SK-N-SH treated with all-trans-retinoic acid at 6 μM for 48 hours (cell line): ENCODE measurements around the gene OR5AN1.

ENCODE experiments used
- ATAC-seq: fragments of 200-7000 bp; cut with Tn5 transposase; 3 replicates; pipeline ENCODE4 v1.9.1; 2020; ENCODE audit warnings: mild to moderate bottlenecking, moderate library complexity
- ARNTL ChIP-seq: fragments of 450-650 bp; formaldehyde crosslinking; IDR thresholded peaks from 2 replicates; pipeline ENCODE4 v1.5.0; 2020; ENCODE audit warnings: low read depth, mild to moderate bottlenecking, moderate library complexity, borderline replicate concordance
- BACH2 ChIP-seq: fragments of 250-450 bp; sonication (Bioruptor Pico); IDR thresholded peaks from 2 replicates; pipeline ENCODE4 v1.9.0; 2021; ENCODE audit warnings: mild to moderate bottlenecking, borderline replicate concordance
- CSDC2 ChIP-seq: fragments of 250-450 bp; sonication (Bioruptor Pico); IDR thresholded peaks from 2 replicates; pipeline ENCODE4 v1.5.0; 2020; ENCODE audit warnings: mild to moderate bottlenecking, moderate library complexity
- ESRRG ChIP-seq: fragments of 250-450 bp; sonication (Bioruptor Pico); IDR thresholded peaks from 2 replicates; pipeline ENCODE4 v1.6.1; 2021; ENCODE audit warnings: mild to moderate bottlenecking
- GLIS3 ChIP-seq: fragments of 250-450 bp; sonication (Bioruptor Pico); IDR thresholded peaks from 2 replicates; pipeline ENCODE4 v1.5.0; 2020; ENCODE audit warnings: mild to moderate bottlenecking, moderate library complexity
- ISL1 ChIP-seq: fragments of 250-450 bp; sonication (Bioruptor Pico); IDR thresholded peaks from 2 replicates; pipeline ENCODE4 v2.1.2; 2022; ENCODE audit warnings: mild to moderate bottlenecking, moderate library complexity
- OSR1 ChIP-seq: fragments of 250-450 bp; sonication (Bioruptor Pico); IDR thresholded peaks from 2 replicates; pipeline ENCODE4 v1.8.0; 2022; ENCODE audit warnings: moderate library complexity, mild to moderate bottlenecking, inconsistent platforms
- PPARA ChIP-seq: fragments of 250-450 bp; sonication (Bioruptor Pico); IDR thresholded peaks from 2 replicates; pipeline ENCODE4 v1.5.0; 2020; ENCODE audit warnings: mild to moderate bottlenecking, borderline replicate concordance
- RARB ChIP-seq: fragments of 250-450 bp; sonication (Bioruptor Pico); IDR thresholded peaks from 2 replicates; pipeline ENCODE4 v1.8.0; 2021; ENCODE audit warnings: mild to moderate bottlenecking, moderate library complexity
- SNAI2 ChIP-seq: fragments of 250-450 bp; sonication (Bioruptor Pico); IDR thresholded peaks from 2 replicates; pipeline ENCODE4 v1.5.0; 2020; ENCODE audit warnings: mild to moderate bottlenecking, moderate library complexity
- TCF4 ChIP-seq: fragments of 250-450 bp; sonication (Bioruptor Pico); IDR thresholded peaks from 2 replicates; pipeline ENCODE4 v1.8.0; 2021; ENCODE audit warnings: mild to moderate bottlenecking, moderate library complexity, borderline replicate concordance
- TOX ChIP-seq: fragments of 250-450 bp; sonication (Bioruptor Pico); IDR thresholded peaks from 2 replicates; pipeline ENCODE4 v1.8.0; 2021; ENCODE audit warnings: mild to moderate bottlenecking, moderate library complexity, borderline replicate concordance
- ZC3H10 ChIP-seq: fragments of 250-450 bp; sonication (Bioruptor Pico); IDR thresholded peaks from 2 replicates; pipeline ENCODE4 v1.5.1; 2021; ENCODE audit warnings: mild to moderate bottlenecking, moderate library complexity
- ZFP3 ChIP-seq: fragments of 250-450 bp; sonication (Bioruptor Pico); IDR thresholded peaks from 2 replicates; pipeline ENCODE4 v1.5.0; 2020; ENCODE audit warnings: mild to moderate bottlenecking, moderate library complexity
- ZFP30 ChIP-seq: fragments of 450-650 bp; formaldehyde crosslinking; IDR thresholded peaks from 2 replicates; pipeline ENCODE4 v1.5.0; 2022; ENCODE audit warnings: mild to moderate bottlenecking, moderate library complexity
- ZNF565 ChIP-seq: fragments of 450-650 bp; formaldehyde crosslinking; conservative IDR thresholded peaks from 2 replicates; pipeline ENCODE4 v1.5.0; 2020; ENCODE audit warnings: low read depth, mild to moderate bottlenecking, moderate library complexity
- ZNF70 ChIP-seq: fragments of 450-650 bp; formaldehyde crosslinking; IDR thresholded peaks from 2 replicates; pipeline ENCODE4 v1.5.0; 2020; ENCODE audit warnings: mild to moderate bottlenecking, moderate library complexity
- ZNF8 ChIP-seq: fragments of 450-650 bp; formaldehyde crosslinking; IDR thresholded peaks from 2 replicates; pipeline ENCODE4 v1.5.0; 2020; ENCODE audit warnings: mild to moderate bottlenecking, moderate library complexity
- TF ChIP-seq, protein P1 (sequence below): fragments of 250-450 bp; sonication (Bioruptor Pico); IDR thresholded peaks from 2 replicates; pipeline ENCODE4 v1.5.1; 2021; ENCODE audit warnings: mild to moderate bottlenecking, moderate library complexity
- TF ChIP-seq, protein P2 (sequence below): fragments of 250-450 bp; sonication (Bioruptor Pico); IDR thresholded peaks from 2 replicates; pipeline ENCODE4 v1.5.1; 2020; ENCODE audit warnings: low read depth, mild to moderate bottlenecking, moderate library complexity
- TF ChIP-seq, protein P3 (sequence below): fragments of 250-450 bp; sonication (Bioruptor Pico); IDR thresholded peaks from 2 replicates; pipeline ENCODE4 v1.8.0; 2021; ENCODE audit warnings: low read depth, mild to moderate bottlenecking, moderate library complexity, borderline replicate concordance
- TF ChIP-seq, protein P4 (sequence below): fragments of 250-450 bp; sonication (Bioruptor Pico); IDR thresholded peaks from 2 replicates; pipeline ENCODE4 v1.5.0; 2020; ENCODE audit warnings: mild to moderate bottlenecking, moderate library complexity
- TF ChIP-seq, protein P5 (sequence below): fragments of 250-450 bp; sonication (Bioruptor Pico); IDR thresholded peaks from 2 replicates; pipeline ENCODE4 v1.8.0; 2020; ENCODE audit warnings: mild to moderate bottlenecking, moderate library complexity, borderline replicate concordance

OR5AN1 gene

DNA sequence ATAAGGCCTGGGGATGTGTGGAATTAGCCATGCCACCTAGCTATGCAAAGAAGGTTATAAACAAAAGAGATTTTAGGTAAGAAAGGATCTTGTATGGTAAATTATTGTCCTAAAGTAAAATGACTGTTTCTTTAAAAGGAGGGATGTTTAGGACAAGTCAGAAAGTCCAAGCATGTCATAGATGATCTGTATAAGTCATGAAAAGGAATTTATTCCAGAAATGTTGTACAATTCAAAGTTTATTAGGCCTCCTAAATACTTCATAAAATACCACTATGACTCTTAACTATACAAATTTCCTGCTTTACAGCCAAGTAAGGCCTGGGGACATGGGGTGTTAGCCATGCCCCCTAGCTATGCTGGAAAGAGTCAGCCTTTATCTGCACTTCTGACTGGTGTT lies 44.9 kb downstream of the OR5AN1 start:
- ATAC-seq: no peak
- TF ChIP-seq, protein P1, sequence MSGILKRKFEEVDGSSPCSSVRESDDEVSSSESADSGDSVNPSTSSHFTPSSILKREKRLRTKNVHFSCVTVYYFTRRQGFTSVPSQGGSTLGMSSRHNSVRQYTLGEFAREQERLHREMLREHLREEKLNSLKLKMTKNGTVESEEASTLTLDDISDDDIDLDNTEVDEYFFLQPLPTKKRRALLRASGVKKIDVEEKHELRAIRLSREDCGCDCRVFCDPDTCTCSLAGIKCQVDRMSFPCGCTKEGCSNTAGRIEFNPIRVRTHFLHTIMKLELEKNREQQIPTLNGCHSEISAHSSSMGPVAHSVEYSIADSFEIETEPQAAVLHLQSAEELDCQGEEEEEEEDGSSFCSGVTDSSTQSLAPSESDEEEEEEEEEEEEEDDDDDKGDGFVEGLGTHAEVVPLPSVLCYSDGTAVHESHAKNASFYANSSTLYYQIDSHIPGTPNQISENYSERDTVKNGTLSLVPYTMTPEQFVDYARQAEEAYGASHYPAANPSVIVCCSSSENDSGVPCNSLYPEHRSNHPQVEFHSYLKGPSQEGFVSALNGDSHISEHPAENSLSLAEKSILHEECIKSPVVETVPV (CRISPR knock-in tag): no peak
- no peak for TF ChIP-seq GLIS3 (CRISPR knock-in tag)
- no peak for TF ChIP-seq ZFP3 (CRISPR knock-in tag)
- TF ChIP-seq TOX: no peak
- no peak for TF ChIP-seq CSDC2 (CRISPR knock-in tag)
- no peak for TF ChIP-seq ESRRG (CRISPR knock-in tag)
- no peak for TF ChIP-seq ZNF8 (CRISPR knock-in tag)
- TF ChIP-seq PPARA (CRISPR knock-in tag): no peak
- TF ChIP-seq ZNF565 (CRISPR knock-in tag): no peak
- TF ChIP-seq ARNTL (CRISPR knock-in tag): no peak
- TF ChIP-seq TCF4: no peak
- TF ChIP-seq RARB (CRISPR knock-in tag): no peak
- TF ChIP-seq, protein P2, sequence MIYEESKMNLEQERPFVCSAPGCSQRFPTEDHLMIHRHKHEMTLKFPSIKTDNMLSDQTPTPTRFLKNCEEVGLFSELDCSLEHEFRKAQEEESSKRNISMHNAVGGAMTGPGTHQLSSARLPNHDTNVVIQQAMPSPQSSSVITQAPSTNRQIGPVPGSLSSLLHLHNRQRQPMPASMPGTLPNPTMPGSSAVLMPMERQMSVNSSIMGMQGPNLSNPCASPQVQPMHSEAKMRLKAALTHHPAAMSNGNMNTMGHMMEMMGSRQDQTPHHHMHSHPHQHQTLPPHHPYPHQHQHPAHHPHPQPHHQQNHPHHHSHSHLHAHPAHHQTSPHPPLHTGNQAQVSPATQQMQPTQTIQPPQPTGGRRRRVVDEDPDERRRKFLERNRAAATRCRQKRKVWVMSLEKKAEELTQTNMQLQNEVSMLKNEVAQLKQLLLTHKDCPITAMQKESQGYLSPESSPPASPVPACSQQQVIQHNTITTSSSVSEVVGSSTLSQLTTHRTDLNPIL (CRISPR knock-in tag): no peak
- TF ChIP-seq, protein P3, sequence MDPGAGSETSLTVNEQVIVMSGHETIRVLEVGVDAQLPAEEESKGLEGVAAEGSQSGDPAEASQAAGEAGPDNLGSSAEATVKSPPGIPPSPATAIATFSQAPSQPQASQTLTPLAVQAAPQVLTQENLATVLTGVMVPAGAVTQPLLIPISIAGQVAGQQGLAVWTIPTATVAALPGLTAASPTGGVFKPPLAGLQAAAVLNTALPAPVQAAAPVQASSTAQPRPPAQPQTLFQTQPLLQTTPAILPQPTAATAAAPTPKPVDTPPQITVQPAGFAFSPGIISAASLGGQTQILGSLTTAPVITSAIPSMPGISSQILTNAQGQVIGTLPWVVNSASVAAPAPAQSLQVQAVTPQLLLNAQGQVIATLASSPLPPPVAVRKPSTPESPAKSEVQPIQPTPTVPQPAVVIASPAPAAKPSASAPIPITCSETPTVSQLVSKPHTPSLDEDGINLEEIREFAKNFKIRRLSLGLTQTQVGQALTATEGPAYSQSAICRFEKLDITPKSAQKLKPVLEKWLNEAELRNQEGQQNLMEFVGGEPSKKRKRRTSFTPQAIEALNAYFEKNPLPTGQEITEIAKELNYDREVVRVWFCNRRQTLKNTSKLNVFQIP (CRISPR knock-in tag): no peak
- TF ChIP-seq, protein P4, sequence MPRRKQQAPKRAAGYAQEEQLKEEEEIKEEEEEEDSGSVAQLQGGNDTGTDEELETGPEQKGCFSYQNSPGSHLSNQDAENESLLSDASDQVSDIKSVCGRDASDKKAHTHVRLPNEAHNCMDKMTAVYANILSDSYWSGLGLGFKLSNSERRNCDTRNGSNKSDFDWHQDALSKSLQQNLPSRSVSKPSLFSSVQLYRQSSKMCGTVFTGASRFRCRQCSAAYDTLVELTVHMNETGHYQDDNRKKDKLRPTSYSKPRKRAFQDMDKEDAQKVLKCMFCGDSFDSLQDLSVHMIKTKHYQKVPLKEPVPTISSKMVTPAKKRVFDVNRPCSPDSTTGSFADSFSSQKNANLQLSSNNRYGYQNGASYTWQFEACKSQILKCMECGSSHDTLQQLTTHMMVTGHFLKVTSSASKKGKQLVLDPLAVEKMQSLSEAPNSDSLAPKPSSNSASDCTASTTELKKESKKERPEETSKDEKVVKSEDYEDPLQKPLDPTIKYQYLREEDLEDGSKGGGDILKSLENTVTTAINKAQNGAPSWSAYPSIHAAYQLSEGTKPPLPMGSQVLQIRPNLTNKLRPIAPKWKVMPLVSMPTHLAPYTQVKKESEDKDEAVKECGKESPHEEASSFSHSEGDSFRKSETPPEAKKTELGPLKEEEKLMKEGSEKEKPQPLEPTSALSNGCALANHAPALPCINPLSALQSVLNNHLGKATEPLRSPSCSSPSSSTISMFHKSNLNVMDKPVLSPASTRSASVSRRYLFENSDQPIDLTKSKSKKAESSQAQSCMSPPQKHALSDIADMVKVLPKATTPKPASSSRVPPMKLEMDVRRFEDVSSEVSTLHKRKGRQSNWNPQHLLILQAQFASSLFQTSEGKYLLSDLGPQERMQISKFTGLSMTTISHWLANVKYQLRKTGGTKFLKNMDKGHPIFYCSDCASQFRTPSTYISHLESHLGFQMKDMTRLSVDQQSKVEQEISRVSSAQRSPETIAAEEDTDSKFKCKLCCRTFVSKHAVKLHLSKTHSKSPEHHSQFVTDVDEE (CRISPR knock-in tag): no peak
- TF ChIP-seq ZNF70 (CRISPR knock-in tag): no peak
- no peak for TF ChIP-seq SNAI2 (CRISPR knock-in tag)
- no peak for TF ChIP-seq ZFP30 (CRISPR knock-in tag)
- no peak for TF ChIP-seq OSR1 (CRISPR knock-in tag)
- no peak for TF ChIP-seq ZC3H10 (CRISPR knock-in tag)

DNA sequence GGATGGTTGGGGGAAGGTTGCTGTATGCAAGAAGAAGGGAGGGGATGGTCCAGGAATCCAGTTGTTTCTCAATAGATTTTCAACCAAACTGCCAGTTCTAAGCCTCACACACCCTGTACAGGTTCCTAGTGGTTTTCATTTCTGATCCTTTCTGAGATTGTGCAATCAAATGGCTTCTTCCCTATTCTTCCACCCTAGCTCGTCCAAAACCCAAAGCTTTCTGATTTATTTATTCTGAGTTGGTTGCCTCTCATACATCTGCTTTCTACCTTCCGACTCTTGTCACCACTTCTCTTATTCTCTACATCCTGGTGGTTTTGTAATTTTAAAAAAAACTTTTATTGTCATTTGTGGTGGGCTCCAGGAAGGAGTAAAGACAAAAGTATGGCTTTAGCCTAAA lies 55.0 kb downstream of the OR5AN1 start:
- no peak for TF ChIP-seq ZFP3 (CRISPR knock-in tag)
- TF ChIP-seq OSR1 (CRISPR knock-in tag): no peak
- no peak for TF ChIP-seq TOX
- TF ChIP-seq, protein P5, sequence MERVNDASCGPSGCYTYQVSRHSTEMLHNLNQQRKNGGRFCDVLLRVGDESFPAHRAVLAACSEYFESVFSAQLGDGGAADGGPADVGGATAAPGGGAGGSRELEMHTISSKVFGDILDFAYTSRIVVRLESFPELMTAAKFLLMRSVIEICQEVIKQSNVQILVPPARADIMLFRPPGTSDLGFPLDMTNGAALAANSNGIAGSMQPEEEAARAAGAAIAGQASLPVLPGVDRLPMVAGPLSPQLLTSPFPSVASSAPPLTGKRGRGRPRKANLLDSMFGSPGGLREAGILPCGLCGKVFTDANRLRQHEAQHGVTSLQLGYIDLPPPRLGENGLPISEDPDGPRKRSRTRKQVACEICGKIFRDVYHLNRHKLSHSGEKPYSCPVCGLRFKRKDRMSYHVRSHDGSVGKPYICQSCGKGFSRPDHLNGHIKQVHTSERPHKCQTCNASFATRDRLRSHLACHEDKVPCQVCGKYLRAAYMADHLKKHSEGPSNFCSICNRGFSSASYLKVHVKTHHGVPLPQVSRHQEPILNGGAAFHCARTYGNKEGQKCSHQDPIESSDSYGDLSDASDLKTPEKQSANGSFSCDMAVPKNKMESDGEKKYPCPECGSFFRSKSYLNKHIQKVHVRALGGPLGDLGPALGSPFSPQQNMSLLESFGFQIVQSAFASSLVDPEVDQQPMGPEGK (CRISPR knock-in tag): no peak
- no peak for TF ChIP-seq BACH2 (CRISPR knock-in tag)
- TF ChIP-seq, protein P1 (CRISPR knock-in tag): no peak
- no peak for TF ChIP-seq TCF4
- TF ChIP-seq RARB (CRISPR knock-in tag): no peak
- no peak for TF ChIP-seq ESRRG (CRISPR knock-in tag)
- TF ChIP-seq CSDC2 (CRISPR knock-in tag): no peak
- no peak for TF ChIP-seq ZNF565 (CRISPR knock-in tag)
- no peak for TF ChIP-seq ZNF8 (CRISPR knock-in tag)
- no peak for TF ChIP-seq ZFP30 (CRISPR knock-in tag)
- TF ChIP-seq ARNTL (CRISPR knock-in tag): no peak
- TF ChIP-seq, protein P2 (CRISPR knock-in tag): no peak
- TF ChIP-seq PPARA (CRISPR knock-in tag): no peak
- TF ChIP-seq SNAI2 (CRISPR knock-in tag): no peak
- TF ChIP-seq ISL1 (CRISPR knock-in tag): no peak
- TF ChIP-seq ZNF70 (CRISPR knock-in tag): no peak
- ATAC-seq: no peak
